GM12878 (cell line): ENCODE results near the gene PDE11A. TPM values are rescaled to one million over a fixed set of nuclear protein-coding genes. Genes with fewer than 3 reads are reported as not detected.

Experiments used
- ATAC-seq: fragments of 200-7000 bp; cut with Tn5 transposase; 3 replicates; pipeline ENCODE4 v1.9.1; 2020; ENCODE audit warnings: mild to moderate bottlenecking, moderate library complexity
- BruUV-seq: library from RNA; stranded (reverse); fragments of 400-500 nt; replicated peaks from 2 replicates; lab custom pipeline; 2021; lab: Mats Ljungman, UMichigan
- CTCF ChIA-PET: fragments of 300-600 bp; sonication (Branson Sonifier 250); formaldehyde crosslinking; extraction: SDS; loops from one replicate; lab custom pipeline; 2021; ENCODE audit warnings: inconsistent platforms; lab: Yijun Ruan, JAX
- POLR2A ChIA-PET: fragments of 350-600 bp; formaldehyde crosslinking; extraction: SDS; loops from one replicate; lab custom pipeline; 2021; ENCODE audit warnings: inconsistent platforms; lab: Charles Lee
- RAD21 ChIA-PET: fragments of 300-600 bp; sonication (Branson Sonifier 250); formaldehyde crosslinking; loops from one replicate; lab custom pipeline; 2023; ENCODE audit warnings: antibody characterized with exemption; ENCODE audit not compliant: unreplicated experiment; lab: Charles Lee
- SMC1A ChIA-PET: fragments of 300-600 bp; sonication (Branson Sonifier 250); formaldehyde crosslinking; loops from one replicate; lab custom pipeline; 2023; ENCODE audit not compliant: unreplicated experiment, uncharacterized antibody; lab: Charles Lee
- DNase-seq: peaks from one replicate; pipeline ENCODE4 v3.0.0-alpha.2; 2011; ENCODE audit warnings: low read depth, low spot score
- FAIRE-seq: peaks from 3 replicates; lab custom pipeline; 2011; peaks lifted over from hg19 to GRCh38; lab: Jason Lieb, UNC
- H2AFZ ChIP-seq: 2 replicates; pipeline ENCODE4 v1.6.0; 2011; ENCODE audit warnings: low read depth, low read length, control low read depth; ENCODE audit not compliant: control insufficient read depth
- H3K27ac ChIP-seq: 2 replicates; pipeline ENCODE4 v1.5.1; 2011; ENCODE audit warnings: control low read depth; ENCODE audit not compliant: control insufficient read depth, insufficient read depth
- H3K27me3 ChIP-seq, 2 experiments: replicated peaks in 1 of 2; 2 replicates each; pipeline versions ENCODE4 v1.6.0 to v1.6.1; 2011; ENCODE audit warnings: low read length in 1 of 2; ENCODE audit not compliant: control insufficient read depth in 2 of 2, insufficient read depth in 2 of 2
- H3K36me3 ChIP-seq, 2 experiments: 2 replicates each; pipeline ENCODE4 v1.5.1; 2011; ENCODE audit warnings: low read length in 1 of 2; ENCODE audit not compliant: control insufficient read depth in 2 of 2, insufficient read depth in 2 of 2
- H3K4me1 ChIP-seq: 2 replicates; pipeline ENCODE4 v1.6.1; 2011; ENCODE audit warnings: mild to moderate bottlenecking, low read length, moderate library complexity, mixed read lengths; ENCODE audit not compliant: control insufficient read depth, insufficient read depth
- H3K4me2 ChIP-seq: 2 replicates; pipeline ENCODE4 v1.6.0; 2011; ENCODE audit warnings: control low read depth; ENCODE audit not compliant: control insufficient read depth, insufficient read depth
- H3K4me3 ChIP-seq: fragments of 200-600 bp; sonication (generic); 2 replicates; pipeline ENCODE4 v1.5.1; 2016
- H3K79me2 ChIP-seq: 2 replicates; pipeline ENCODE4 v1.6.0; 2011; ENCODE audit warnings: low read length; ENCODE audit not compliant: control insufficient read depth, insufficient read depth
- H3K9ac ChIP-seq: 2 replicates; pipeline ENCODE4 v1.8.0; 2011; ENCODE audit warnings: low read length, control low read depth, mixed read lengths; ENCODE audit not compliant: control insufficient read depth, insufficient read depth
- H3K9me3 ChIP-seq: replicated peaks from 3 replicates; pipeline ENCODE4 v1.5.1; 2011; ENCODE audit warnings: mild to moderate bottlenecking, low read length; ENCODE audit not compliant: control insufficient read depth, insufficient read depth
- H4K20me1 ChIP-seq: 2 replicates; pipeline ENCODE4 v1.6.0; 2011; ENCODE audit not compliant: control insufficient read depth, insufficient read depth
- BCL3 ChIP-seq: IDR thresholded peaks from 2 replicates; pipeline ENCODE4 v1.6.1; 2011; ENCODE audit warnings: borderline replicate concordance, low read depth, mild to moderate bottlenecking, moderate library complexity, low read length; ENCODE audit not compliant: insufficient read depth, poor library complexity, severe bottlenecking
- CBX3 ChIP-seq: fragments of 200-600 bp; sonication (generic); IDR thresholded peaks from 2 replicates; pipeline ENCODE4 v1.6.1; 2016; ENCODE audit warnings: low read depth, borderline replicate concordance
- CHD1 ChIP-seq: IDR thresholded peaks from 2 replicates; pipeline ENCODE4 v1.6.1; 2012; ENCODE audit warnings: low read depth, low read length, improper control_type of control experiment
- E2F8 ChIP-seq: fragments of 450-650 bp; IDR thresholded peaks from 2 replicates; pipeline ENCODE4 v1.6.1; 2018; ENCODE audit warnings: mild to moderate bottlenecking, low read depth, moderate library complexity; ENCODE audit not compliant: partially characterized antibody
- GATAD2B ChIP-seq: fragments of 450-650 bp; conservative IDR thresholded peaks from 2 replicates; pipeline ENCODE4 v1.6.1; 2017; ENCODE audit warnings: low read depth, mild to moderate bottlenecking, moderate library complexity
- IRF3 ChIP-seq: fragments of 450-650 bp; IDR thresholded peaks from 2 replicates; pipeline ENCODE4 v1.6.1; 2014; ENCODE audit warnings: mild to moderate bottlenecking
- LARP7 ChIP-seq: fragments of 450-650 bp; IDR thresholded peaks from 2 replicates; pipeline ENCODE4 v1.6.1; 2017; ENCODE audit warnings: mild to moderate bottlenecking
- MEF2B ChIP-seq: fragments of 450-650 bp; IDR thresholded peaks from 2 replicates; pipeline ENCODE4 v1.6.1; 2018; ENCODE audit warnings: mild to moderate bottlenecking, moderate library complexity; ENCODE audit not compliant: partially characterized antibody, poor library complexity, severe bottlenecking
- MYC ChIP-seq: IDR thresholded peaks from 2 replicates; pipeline ENCODE4 v1.6.1; 2011; ENCODE audit warnings: mild to moderate bottlenecking, low read length, moderate library complexity, inconsistent platforms; ENCODE audit not compliant: insufficient read depth, insufficient replicate concordance, insufficient read length, severe bottlenecking
- POLR2A ChIP-seq: IDR thresholded peaks from 2 replicates; pipeline ENCODE4 v1.6.1; 2011; ENCODE audit warnings: low read depth, mild to moderate bottlenecking, low read length
- SIN3A ChIP-seq: IDR thresholded peaks from 2 replicates; pipeline ENCODE4 v1.6.1; 2012; ENCODE audit warnings: low read depth, low read length, improper control_type of control experiment
- SMC3 ChIP-seq: IDR thresholded peaks from 2 replicates; pipeline ENCODE4 v1.6.1; 2011; ENCODE audit warnings: low read length, improper control_type of control experiment, borderline replicate concordance
- TARDBP ChIP-seq: IDR thresholded peaks from 2 replicates; pipeline ENCODE4 v1.6.1; 2016; ENCODE audit warnings: borderline replicate concordance
- TCF7 ChIP-seq: IDR thresholded peaks from 2 replicates; pipeline ENCODE4 v1.6.1; 2014; ENCODE audit warnings: antibody characterized with exemption, borderline replicate concordance
- ZZZ3 ChIP-seq: IDR thresholded peaks from 2 replicates; pipeline ENCODE4 v1.6.1; 2011; ENCODE audit warnings: low read depth; ENCODE audit not compliant: control insufficient read depth, insufficient read length
- WGBS: methylation state at CpG from one replicate; pipeline ENCODE4 v1.1.6; 2016; ENCODE audit warnings: low lambda C conversion rate; ENCODE audit not compliant: insufficient replicate concordance, insufficient coverage; ENCODE audit errors: missing lambda C conversion rate; 5-methylcytosine and 5-hydroxymethylcytosine counted together
- in situ Hi-C: fragments of 300-500 bp; cut with MboI; formaldehyde crosslinking; loops from 9 replicates; pipeline ENCODE4 v1.14.3; 2018; ENCODE audit warnings: mixed read lengths
- intact Hi-C: fragments of 100-400 bp; cut with micrococcal nuclease; formaldehyde crosslinking; loops from one replicate; pipeline ENCODE4 v1.14.2; 2022; ENCODE audit not compliant: unreplicated experiment
- polyA plus RNA-seq, 11 experiments: library from polyadenylated mRNA; depleted of rRNA in 4 of 11; unstranded in 6 of 11; stranded (reverse) in 5 of 11; fragments of >200 nt; fragmentation: Nextera tagmentation in 4 of 11; fragmentation: Illumina TruSeq in 1 of 11; extraction: Ambion mirVana in 4 of 11; extraction: Trizol in 1 of 11; gene quantifications; 1 replicate in 1 of 11; 2 replicates in 10 of 11; pipeline versions ENCODE4 v1.2.1 to v1.2.3, GENCODE V29; 2011 to 2016; ENCODE audit warnings: inconsistent platforms in 2 of 11, missing spikeins in 2 of 11, low read depth in 1 of 11
- total RNA-seq, 4 experiments: library from RNA; depleted of rRNA in 3 of 4; stranded (reverse); fragments of >200 nt in 3 of 4; fragmentation: Illumina TruSeq in 1 of 4; extraction: Trizol in 1 of 4; gene quantifications; 2 replicates each; pipeline versions ENCODE4 v1.2.1 to v1.2.3, GENCODE V29; 2013 to 2021
- TF ChIP-seq, protein P1 (sequence below): fragments of 450-650 bp; IDR thresholded peaks from 2 replicates; pipeline ENCODE4 v1.6.1; 2017; ENCODE audit warnings: mild to moderate bottlenecking, moderate library complexity

Gene PDE11A
- total and polyA plus RNA-seq, 10 of the 15 experiments (the other 5 are each of a cell fraction or from before 2014, with no cell fraction given) = 0.01 to 0.17 (median 0.06) TPM; not detected in 5

GRCh38 chr2:177662895-177663294 is 409.7 kb downstream of the PDE11A start:
- Histone ChIP-seq H3K36me3 (no peaks in the 10 kb centered on the region), H4K20me1 (no peaks in the 10 kb centered on the region), H3K4me1 (no peaks in the 10 kb centered on the region), H2AFZ (no peak overlapping the region), H3K4me2 (no peak overlapping the region), H3K27me3 (no peaks in the 10 kb centered on the region), H3K27ac (no peak overlapping the region), H3K79me2 (no peaks in the 10 kb centered on the region), H3K9ac (no peak overlapping the region), H3K9me3 (no peaks in the 10 kb centered on the region), H3K4me3 (no peak overlapping the region)
- ChIA-PET SMC1A (interaction anchor here (1.2 to 3.1 kb wide), 3 partner anchors 11 to 33 kb away, joined by 3 to 10 read pairs (median 4); no protein-coding TSS in a partner anchor), CTCF (no interaction called here), RAD21 (no interaction called here), POLR2A (no interaction called here)
- WGBS = 58% methylated on average over 4 of the region's 4 CpGs
- in situ Hi-C loops = no loop called here
- ATAC-seq (no peak), DNase-seq (no peak), FAIRE-seq (no peak)
- no TSS peak for BruUV-seq
- intact Hi-C loops = no loop called here
- TF ChIP-seq GATAD2B (no peak), MYC (no peak), MEF2B (no peak), ZZZ3 (no peak), SIN3A (no peak), E2F8 (no peak), SMC3 (no peak), TCF7 (no peak), IRF3 (no peak), CBX3 (no peak), LARP7 (no peak), POLR2A (no peak), CHD1 (no peak), TARDBP (no peak), BCL3 (no peak)
- TF ChIP-seq, protein P1, sequence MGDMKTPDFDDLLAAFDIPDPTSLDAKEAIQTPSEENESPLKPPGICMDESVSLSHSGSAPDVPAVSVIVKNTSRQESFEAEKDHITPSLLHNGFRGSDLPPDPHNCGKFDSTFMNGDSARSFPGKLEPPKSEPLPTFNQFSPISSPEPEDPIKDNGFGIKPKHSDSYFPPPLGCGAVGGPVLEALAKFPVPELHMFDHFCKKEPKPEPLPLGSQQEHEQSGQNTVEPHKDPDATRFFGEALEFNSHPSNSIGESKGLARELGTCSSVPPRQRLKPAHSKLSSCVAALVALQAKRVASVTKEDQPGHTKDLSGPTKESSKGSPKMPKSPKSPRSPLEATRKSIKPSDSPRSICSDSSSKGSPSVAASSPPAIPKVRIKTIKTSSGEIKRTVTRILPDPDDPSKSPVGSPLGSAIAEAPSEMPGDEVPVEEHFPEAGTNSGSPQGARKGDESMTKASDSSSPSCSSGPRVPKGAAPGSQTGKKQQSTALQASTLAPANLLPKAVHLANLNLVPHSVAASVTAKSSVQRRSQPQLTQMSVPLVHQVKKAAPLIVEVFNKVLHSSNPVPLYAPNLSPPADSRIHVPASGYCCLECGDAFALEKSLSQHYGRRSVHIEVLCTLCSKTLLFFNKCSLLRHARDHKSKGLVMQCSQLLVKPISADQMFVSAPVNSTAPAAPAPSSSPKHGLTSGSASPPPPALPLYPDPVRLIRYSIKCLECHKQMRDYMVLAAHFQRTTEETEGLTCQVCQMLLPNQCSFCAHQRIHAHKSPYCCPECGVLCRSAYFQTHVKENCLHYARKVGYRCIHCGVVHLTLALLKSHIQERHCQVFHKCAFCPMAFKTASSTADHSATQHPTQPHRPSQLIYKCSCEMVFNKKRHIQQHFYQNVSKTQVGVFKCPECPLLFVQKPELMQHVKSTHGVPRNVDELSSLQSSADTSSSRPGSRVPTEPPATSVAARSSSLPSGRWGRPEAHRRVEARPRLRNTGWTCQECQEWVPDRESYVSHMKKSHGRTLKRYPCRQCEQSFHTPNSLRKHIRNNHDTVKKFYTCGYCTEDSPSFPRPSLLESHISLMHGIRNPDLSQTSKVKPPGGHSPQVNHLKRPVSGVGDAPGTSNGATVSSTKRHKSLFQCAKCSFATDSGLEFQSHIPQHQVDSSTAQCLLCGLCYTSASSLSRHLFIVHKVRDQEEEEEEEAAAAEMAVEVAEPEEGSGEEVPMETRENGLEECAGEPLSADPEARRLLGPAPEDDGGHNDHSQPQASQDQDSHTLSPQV = no peak
